GM12865 (cell line): Measurements from ENCODE around the gene PPP1R12A.

Experiments
- DNase-seq: peaks from one replicate; pipeline ENCODE4 v3.0.0; 2010; ENCODE audit warnings: low read depth
- H3K4me3 ChIP-seq: 2 replicates; pipeline ENCODE4 v1.5.1; 2011; ENCODE audit warnings: mild to moderate bottlenecking, low read depth, low read length, control low read depth
- TF ChIP-seq, protein P1 (sequence below): IDR thresholded peaks from 2 replicates; pipeline ENCODE4 v1.5.1; 2011; ENCODE audit warnings: low read length, control low read depth, low read depth, inconsistent platforms; ENCODE audit not compliant: insufficient read depth; ENCODE audit errors: missing control alignments

PPP1R12A gene

DNA sequence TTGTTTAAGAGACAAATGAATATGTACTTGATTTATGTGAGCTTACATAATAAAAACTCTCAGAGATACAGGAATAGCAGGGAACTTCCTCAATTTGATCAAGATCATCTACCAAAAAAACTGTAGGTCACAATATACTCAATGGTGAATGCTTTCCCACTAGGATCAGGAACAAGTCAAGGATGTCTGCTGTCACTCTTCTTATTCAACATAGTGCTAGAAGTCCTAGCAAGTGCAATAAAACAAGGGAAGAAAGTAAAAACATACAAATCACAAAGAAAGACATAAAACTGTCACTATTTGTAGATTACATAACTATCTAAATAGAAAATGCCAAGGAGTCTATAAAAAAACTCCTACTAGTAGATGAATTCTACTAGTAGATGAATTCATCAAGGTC is 202.3 kb downstream of the PPP1R12A start:
- TF ChIP-seq, protein P1, sequence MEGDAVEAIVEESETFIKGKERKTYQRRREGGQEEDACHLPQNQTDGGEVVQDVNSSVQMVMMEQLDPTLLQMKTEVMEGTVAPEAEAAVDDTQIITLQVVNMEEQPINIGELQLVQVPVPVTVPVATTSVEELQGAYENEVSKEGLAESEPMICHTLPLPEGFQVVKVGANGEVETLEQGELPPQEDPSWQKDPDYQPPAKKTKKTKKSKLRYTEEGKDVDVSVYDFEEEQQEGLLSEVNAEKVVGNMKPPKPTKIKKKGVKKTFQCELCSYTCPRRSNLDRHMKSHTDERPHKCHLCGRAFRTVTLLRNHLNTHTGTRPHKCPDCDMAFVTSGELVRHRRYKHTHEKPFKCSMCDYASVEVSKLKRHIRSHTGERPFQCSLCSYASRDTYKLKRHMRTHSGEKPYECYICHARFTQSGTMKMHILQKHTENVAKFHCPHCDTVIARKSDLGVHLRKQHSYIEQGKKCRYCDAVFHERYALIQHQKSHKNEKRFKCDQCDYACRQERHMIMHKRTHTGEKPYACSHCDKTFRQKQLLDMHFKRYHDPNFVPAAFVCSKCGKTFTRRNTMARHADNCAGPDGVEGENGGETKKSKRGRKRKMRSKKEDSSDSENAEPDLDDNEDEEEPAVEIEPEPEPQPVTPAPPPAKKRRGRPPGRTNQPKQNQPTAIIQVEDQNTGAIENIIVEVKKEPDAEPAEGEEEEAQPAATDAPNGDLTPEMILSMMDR, result no peak
- DNase-seq, result no peak

DNA sequence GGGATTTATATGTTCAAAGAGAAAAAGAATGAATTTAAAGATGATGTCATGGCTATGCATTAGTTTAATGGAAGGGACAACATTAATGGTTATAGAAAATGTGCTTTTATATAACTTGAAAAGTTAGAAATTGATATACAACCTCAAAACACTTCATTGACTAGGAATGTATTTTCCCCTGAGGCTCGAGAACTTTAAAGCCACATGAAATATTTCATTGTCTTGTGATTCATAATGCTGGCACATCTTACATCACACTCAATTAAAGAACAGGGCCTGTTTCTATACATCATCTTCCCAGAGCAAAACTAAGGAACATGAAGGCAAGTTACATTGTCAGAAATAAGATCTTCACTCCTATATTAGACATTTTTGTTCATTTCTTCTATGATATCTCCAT is 208.9 kb downstream of the PPP1R12A start:
- TF ChIP-seq, protein P1, result no peak
- no peak overlapping the region for H3K4me3 ChIP-seq
- DNase-seq, result no peak

More for the DNA sequence above, 202.3 kb downstream of the PPP1R12A start:
- H3K4me3 ChIP-seq, result no peak overlapping the region
